K562 (cell line): ENCODE results near the gene E2F2. TPM values are rescaled to one million over a fixed set of nuclear protein-coding genes. Genes with fewer than 3 reads are reported as not detected.

Source experiments
- DDX20 ChIP-seq: fragments of 450-650 bp; IDR thresholded peaks from 2 replicates; pipeline ENCODE4 v1.6.1; 2016; ENCODE audit warnings: missing genetic modification characterization, low read depth, mild to moderate bottlenecking, missing compliant biosample characterization, moderate library complexity
- ELF4 ChIP-seq: fragments of 450-650 bp; formaldehyde crosslinking; IDR thresholded peaks from 2 replicates; pipeline ENCODE4 v1.4.0; 2022; ENCODE audit warnings: missing genetic modification characterization
- HNRNPUL1 ChIP-seq: fragments of 200-400 bp; formaldehyde crosslinking; IDR thresholded peaks from 2 replicates; pipeline ENCODE4 v1.6.1; 2017; ENCODE audit warnings: low read length
- ILF3 ChIP-seq: fragments of 450-650 bp; IDR thresholded peaks from 2 replicates; pipeline ENCODE4 v1.6.1; 2018; ENCODE audit warnings: antibody characterized with exemption, mild to moderate bottlenecking, moderate library complexity, borderline replicate concordance
- KHSRP ChIP-seq: fragments of 450-650 bp; IDR thresholded peaks from 2 replicates; pipeline ENCODE4 v1.6.1; 2017
- KLF1 ChIP-seq: fragments of 450-650 bp; IDR thresholded peaks from 2 replicates; pipeline ENCODE4 v1.6.1; 2016; ENCODE audit warnings: missing genetic modification characterization, missing compliant biosample characterization
- MBD2 ChIP-seq: sonication (generic); IDR thresholded peaks from 2 replicates; pipeline ENCODE4 v1.6.1; 2016; ENCODE audit warnings: low read depth, borderline replicate concordance
- NCOA1 ChIP-seq: fragments of 450-650 bp; IDR thresholded peaks from 2 replicates; pipeline ENCODE4 v1.6.1; 2016; ENCODE audit warnings: low read depth
- NFIX ChIP-seq: fragments of 250-450 bp; sonication (Bioruptor Pico); IDR thresholded peaks from 2 replicates; pipeline ENCODE4 v1.4.0; 2020; ENCODE audit warnings: low read depth, mild to moderate bottlenecking, moderate library complexity
- NFYB ChIP-seq: IDR thresholded peaks from 2 replicates; pipeline ENCODE4 v1.6.1; 2011; ENCODE audit warnings: mild to moderate bottlenecking, moderate library complexity; ENCODE audit not compliant: insufficient read length; ENCODE audit errors: extremely low read depth
- NRF1 ChIP-seq, 2 experiments: fragments of 450-650 bp; IDR thresholded peaks in 1 of 2; conservative IDR thresholded peaks in 1 of 2; 2 replicates each; pipeline ENCODE4 v1.6.1; 2014; ENCODE audit warnings: mild to moderate bottlenecking in 2 of 2
- POLR2AphosphoS5 ChIP-seq: IDR thresholded peaks from 2 replicates; pipeline ENCODE4 v1.6.1; 2011; ENCODE audit warnings: mild to moderate bottlenecking, low read depth, low read length, moderate library complexity; ENCODE audit not compliant: control insufficient read depth, insufficient read depth
- POLR2B ChIP-seq: fragments of 450-650 bp; IDR thresholded peaks from 2 replicates; pipeline ENCODE4 v1.6.1; 2018; ENCODE audit warnings: low read depth; ENCODE audit not compliant: partially characterized antibody
- RBBP5 ChIP-seq: fragments of 200-600 bp; sonication (generic); IDR thresholded peaks from 2 replicates; pipeline ENCODE4 v1.6.1; 2012; ENCODE audit warnings: borderline replicate concordance, mild to moderate bottlenecking, low read length, control low read depth, inconsistent platforms; ENCODE audit not compliant: insufficient read depth, poor library complexity, severe bottlenecking
- SAP30 ChIP-seq: fragments of 200-600 bp; sonication (generic); IDR thresholded peaks from 2 replicates; pipeline ENCODE4 v1.6.1; 2012; ENCODE audit warnings: borderline replicate concordance, low read depth, mild to moderate bottlenecking, moderate library complexity, low read length, control low read depth, inconsistent platforms; ENCODE audit not compliant: insufficient read depth, poor library complexity, severe bottlenecking
- SETDB1 ChIP-seq: IDR thresholded peaks from one replicate; pipeline ENCODE4 v1.6.1; 2012; ENCODE audit warnings: low read length, control low read depth, inconsistent platforms
- STAT5B ChIP-seq: fragments of 250-450 bp; sonication (Bioruptor Pico); IDR thresholded peaks from 2 replicates; pipeline ENCODE4 v1.8.0; 2021; ENCODE audit warnings: mild to moderate bottlenecking, inconsistent platforms
- SUPT5H ChIP-seq: fragments of 450-650 bp; IDR thresholded peaks from 2 replicates; pipeline ENCODE4 v1.6.1; 2016
- XRCC3 ChIP-seq: fragments of 450-650 bp; IDR thresholded peaks from 2 replicates; pipeline ENCODE4 v1.6.1; 2017; ENCODE audit warnings: mild to moderate bottlenecking, moderate library complexity
- YBX1 ChIP-seq: fragments of 450-650 bp; IDR thresholded peaks from 2 replicates; pipeline ENCODE4 v1.7.1; 2016; ENCODE audit warnings: mild to moderate bottlenecking
- ZFP1 ChIP-seq: fragments of 450-650 bp; formaldehyde crosslinking; IDR thresholded peaks from 2 replicates; pipeline ENCODE4 v1.4.0; 2020; ENCODE audit warnings: mild to moderate bottlenecking, mixed read lengths
- ZKSCAN1 ChIP-seq: fragments of 150-350 bp; IDR thresholded peaks from 2 replicates; pipeline ENCODE4 v1.6.1; 2016; ENCODE audit warnings: low read depth, low read length
- ZNF668 ChIP-seq: fragments of 250-450 bp; sonication (Bioruptor Pico); IDR thresholded peaks from 2 replicates; pipeline ENCODE4 v1.8.0; 2022; ENCODE audit warnings: mild to moderate bottlenecking, inconsistent platforms
- ZNF785 ChIP-seq: fragments of 250-450 bp; sonication (Bioruptor Pico); IDR thresholded peaks from 2 replicates; pipeline ENCODE4 v1.4.0; 2020; ENCODE audit warnings: mild to moderate bottlenecking
- ZNF830 ChIP-seq: fragments of 250-450 bp; sonication (Bioruptor Pico); IDR thresholded peaks from 2 replicates; pipeline ENCODE4 v1.5.0; 2021; ENCODE audit warnings: mild to moderate bottlenecking
- polyA plus RNA-seq, 8 experiments: library from polyadenylated mRNA; depleted of rRNA in 4 of 8; stranded (reverse) in 5 of 8; unstranded in 3 of 8; fragments of >200 nt; fragmentation: Nextera tagmentation in 2 of 8; fragmentation: Illumina TruSeq in 1 of 8; extraction: Ambion mirVana in 2 of 8; extraction: Trizol in 1 of 8; gene quantifications; 2 replicates each; pipeline versions ENCODE4 v1.2.1 to v1.2.3, GENCODE V29; 2011 to 2014; ENCODE audit warnings: inconsistent platforms in 1 of 8, missing spikeins in 1 of 8
- total RNA-seq, 7 experiments: library from RNA; depleted of rRNA in 6 of 7; stranded (reverse); fragments of >200 nt in 6 of 7; fragmentation: Illumina TruSeq in 2 of 7; extraction: Trizol in 2 of 7; gene quantifications; 2 replicates each; pipeline versions ENCODE4 v1.2.1 to v1.2.3, GENCODE V29; 2011 to 2021; ENCODE audit warnings: low replicate concordance in 1 of 7
- TF ChIP-seq, protein P1 (sequence below): sonication (generic); formaldehyde crosslinking; IDR thresholded peaks from 2 replicates; pipeline ENCODE4 v1.8.0; 2022; ENCODE audit warnings: missing genetic modification reagents, mild to moderate bottlenecking, moderate library complexity, borderline replicate concordance
- TF ChIP-seq, protein P2 (sequence below): sonication (generic); formaldehyde crosslinking; IDR thresholded peaks from 2 replicates; pipeline ENCODE4 v1.8.1; 2023; ENCODE audit warnings: mild to moderate bottlenecking, missing genetic modification reagents
- TF ChIP-seq, protein P3 (sequence below): fragments of 450-650 bp; conservative IDR thresholded peaks from 2 replicates; pipeline ENCODE4 v1.6.1; 2016; ENCODE audit warnings: missing genetic modification characterization, low read depth, mild to moderate bottlenecking, control low read depth, missing compliant biosample characterization

Gene E2F2
- total and polyA plus RNA-seq, 9 of the 15 experiments (the other 6 are each of a cell fraction or from before 2014, with no cell fraction given) = 3.1 to 25.3 (median 11.4) TPM

DNA sequence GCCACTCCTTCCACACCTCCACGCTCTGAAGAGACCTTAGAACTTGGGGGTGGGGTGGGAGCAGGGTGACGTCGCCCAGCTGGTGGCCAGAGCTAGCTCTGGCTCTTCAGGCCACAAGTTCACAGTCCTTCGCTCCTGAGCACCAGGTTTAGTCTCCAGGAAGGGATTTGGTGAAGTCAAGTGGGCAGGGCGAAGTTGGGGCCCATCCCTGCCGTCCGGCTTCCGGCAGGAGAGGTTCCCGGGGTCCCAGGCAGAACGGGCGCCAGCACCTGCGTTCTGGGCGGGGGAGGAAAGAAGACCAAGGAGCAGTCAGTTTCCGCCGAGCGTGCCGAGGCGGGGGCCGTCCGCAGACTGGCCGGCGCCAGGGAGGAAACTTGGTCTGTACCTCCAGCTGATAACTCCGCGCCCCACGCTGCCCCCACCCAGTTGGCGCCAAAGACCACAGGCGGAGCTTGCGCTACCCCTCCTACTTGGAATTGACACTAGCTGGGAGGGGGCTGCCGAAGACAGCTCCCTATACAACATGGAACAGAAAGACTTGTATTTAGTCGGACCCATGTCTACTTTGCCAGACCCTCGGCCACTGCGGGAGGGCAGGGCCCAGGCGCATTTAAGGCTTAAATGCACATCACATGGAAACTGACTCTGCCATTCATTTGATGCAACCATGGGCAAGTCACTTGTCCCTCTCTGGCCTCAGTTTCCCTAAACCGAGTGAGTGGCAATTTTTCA lies 27.3 kb upstream of the E2F2 start (continued):
- TF ChIP-seq, protein P1, sequence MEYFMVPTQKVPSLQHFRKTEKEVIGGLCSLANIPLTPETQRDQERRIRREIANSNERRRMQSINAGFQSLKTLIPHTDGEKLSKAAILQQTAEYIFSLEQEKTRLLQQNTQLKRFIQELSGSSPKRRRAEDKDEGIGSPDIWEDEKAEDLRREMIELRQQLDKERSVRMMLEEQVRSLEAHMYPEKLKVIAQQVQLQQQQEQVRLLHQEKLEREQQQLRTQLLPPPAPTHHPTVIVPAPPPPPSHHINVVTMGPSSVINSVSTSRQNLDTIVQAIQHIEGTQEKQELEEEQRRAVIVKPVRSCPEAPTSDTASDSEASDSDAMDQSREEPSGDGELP (CRISPR knock-in tag) = peak; percentile 99
- no peak for TF ChIP-seq YBX1
- no peak for TF ChIP-seq STAT5B
- TF ChIP-seq ZNF830 = no peak
- TF ChIP-seq POLR2B = peak; percentile 42
- TF ChIP-seq XRCC3 = no peak
- TF ChIP-seq NRF1 (conservative IDR thresholded peaks at IDR 0.05 in 1 of 2, IDR thresholded peaks at IDR 0.05 in 1 of 2) = peak; percentile 77 to 80
- peak; percentile 83 for TF ChIP-seq SAP30
- peak; percentile 45; the same call in 1 of the 2 replicates for TF ChIP-seq POLR2AphosphoS5
- peak; percentile 18; the same call in 1 of the 2 replicates for TF ChIP-seq SUPT5H
- no peak for TF ChIP-seq NFYB
- TF ChIP-seq MBD2 = peak; percentile 70; the same call in 1 of the 2 replicates
- TF ChIP-seq ZNF668 (CRISPR knock-in tag) = no peak
- no peak for TF ChIP-seq SETDB1
- TF ChIP-seq NFIX (CRISPR knock-in tag) = no peak
- peak; percentile 12; the same call in 1 of the 2 replicates for TF ChIP-seq ZKSCAN1
- no peak for TF ChIP-seq ILF3
- peak; percentile 89 for TF ChIP-seq NCOA1
- TF ChIP-seq, protein P2, sequence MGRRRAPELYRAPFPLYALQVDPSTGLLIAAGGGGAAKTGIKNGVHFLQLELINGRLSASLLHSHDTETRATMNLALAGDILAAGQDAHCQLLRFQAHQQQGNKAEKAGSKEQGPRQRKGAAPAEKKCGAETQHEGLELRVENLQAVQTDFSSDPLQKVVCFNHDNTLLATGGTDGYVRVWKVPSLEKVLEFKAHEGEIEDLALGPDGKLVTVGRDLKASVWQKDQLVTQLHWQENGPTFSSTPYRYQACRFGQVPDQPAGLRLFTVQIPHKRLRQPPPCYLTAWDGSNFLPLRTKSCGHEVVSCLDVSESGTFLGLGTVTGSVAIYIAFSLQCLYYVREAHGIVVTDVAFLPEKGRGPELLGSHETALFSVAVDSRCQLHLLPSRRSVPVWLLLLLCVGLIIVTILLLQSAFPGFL (CRISPR knock-in tag) = no peak
- no peak for TF ChIP-seq KHSRP
- TF ChIP-seq, protein P3, sequence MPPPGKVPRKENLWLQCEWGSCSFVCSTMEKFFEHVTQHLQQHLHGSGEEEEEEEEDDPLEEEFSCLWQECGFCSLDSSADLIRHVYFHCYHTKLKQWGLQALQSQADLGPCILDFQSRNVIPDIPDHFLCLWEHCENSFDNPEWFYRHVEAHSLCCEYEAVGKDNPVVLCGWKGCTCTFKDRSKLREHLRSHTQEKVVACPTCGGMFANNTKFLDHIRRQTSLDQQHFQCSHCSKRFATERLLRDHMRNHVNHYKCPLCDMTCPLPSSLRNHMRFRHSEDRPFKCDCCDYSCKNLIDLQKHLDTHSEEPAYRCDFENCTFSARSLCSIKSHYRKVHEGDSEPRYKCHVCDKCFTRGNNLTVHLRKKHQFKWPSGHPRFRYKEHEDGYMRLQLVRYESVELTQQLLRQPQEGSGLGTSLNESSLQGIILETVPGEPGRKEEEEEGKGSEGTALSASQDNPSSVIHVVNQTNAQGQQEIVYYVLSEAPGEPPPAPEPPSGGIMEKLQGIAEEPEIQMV (tag) = peak; percentile 87
- peak; percentile 75 for TF ChIP-seq RBBP5
- TF ChIP-seq DDX20 (tag) = no peak
- TF ChIP-seq ZFP1 (CRISPR knock-in tag) = no peak
- no peak for TF ChIP-seq ZNF785 (CRISPR knock-in tag)
- TF ChIP-seq HNRNPUL1 = 0 out of 2 replicates have a peak, but pooled peaks have one; percentile 8
- no peak for TF ChIP-seq ELF4 (CRISPR knock-in tag)
- TF ChIP-seq KLF1 (tag) = peak; percentile 74
